ENCODE measurements around the gene CRYBG2.
"Not testable (repeated sequence)": the region's sequence is repeated elsewhere in the genome, so short reads cannot be mapped to it uniquely, and the experiment has no call there.

Gene CRYBG2

DNA sequence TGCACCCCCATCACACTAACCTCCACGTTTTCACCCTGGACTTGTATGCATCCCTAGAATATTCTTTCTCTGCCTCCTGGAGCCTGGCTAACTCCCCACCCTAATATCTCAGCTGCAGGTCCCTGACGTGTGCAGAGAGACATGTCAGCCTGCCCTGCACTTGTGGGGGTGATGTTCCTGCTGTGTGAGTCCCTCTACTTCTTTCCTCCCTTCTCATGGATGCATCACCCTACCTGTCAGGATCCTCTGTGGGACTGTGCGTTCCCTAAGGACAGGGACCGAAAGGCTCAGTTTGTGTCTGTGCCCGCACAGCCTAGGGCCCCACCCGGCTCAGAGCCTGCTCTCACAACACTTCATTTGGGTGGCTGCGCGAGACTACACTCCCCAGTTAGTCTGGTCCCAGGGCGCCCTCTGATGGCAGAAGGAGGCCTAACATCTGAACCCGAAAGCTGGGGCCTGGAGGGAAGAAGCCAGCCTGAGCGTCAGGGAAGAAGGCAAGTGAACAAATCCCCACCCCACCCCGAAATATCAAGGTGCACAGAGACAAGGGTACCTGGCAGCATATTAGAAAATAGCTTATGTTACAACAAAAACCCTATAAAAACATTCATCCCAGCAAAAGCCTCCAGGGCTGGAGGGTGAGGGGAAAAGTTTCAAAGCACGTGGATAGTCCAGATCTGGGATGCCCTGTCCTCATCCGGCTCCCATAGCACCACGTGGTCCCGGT is 32.5 kb downstream of the CRYBG2 start:
- Mint-ChIP-seq H3K27ac (peak overlapping the region; percentile 97), H3K4me3 (peak overlapping the region; percentile 77), H3K27me3 (no peaks in the 10 kb centered on the region), H3K9me3 (no peaks in the 10 kb centered on the region), H3K36me3 (peaks cover 68% of the 10 kb centered on the region), H3K4me1 (peaks cover 57% of the 10 kb centered on the region)
- ATAC-seq = peak; percentile 74

DNA sequence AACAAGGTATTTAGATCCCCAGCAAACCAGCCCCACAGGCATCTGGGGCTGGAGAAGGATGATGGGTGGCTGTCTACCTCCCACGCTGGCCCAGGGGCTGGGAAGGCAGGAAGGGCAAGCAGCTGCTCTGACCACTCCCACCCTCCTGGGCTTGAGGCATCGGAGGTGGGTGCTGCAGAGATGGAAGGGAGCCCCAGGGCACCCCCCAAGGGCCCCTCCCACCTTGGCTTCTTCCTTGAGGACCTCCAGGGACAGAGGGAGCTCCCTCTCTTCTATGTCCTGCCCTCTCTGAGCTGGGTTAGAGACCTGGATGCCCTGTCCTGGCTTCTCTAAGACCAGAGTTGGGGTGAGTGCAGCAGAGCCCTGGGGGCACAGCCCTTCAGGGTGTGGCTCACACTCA is 33.0 kb downstream of the CRYBG2 start:
- Mint-ChIP-seq H3K4me1 (peaks cover 63% of the 10 kb centered on the region), H3K4me3 (peak overlapping the region; percentile 98), H3K27me3 (no peaks in the 10 kb centered on the region), H3K36me3 (peaks cover 68% of the 10 kb centered on the region), H3K27ac (peak overlapping the region; percentile 97), H3K9me3 (no peaks in the 10 kb centered on the region)
- peak; percentile 6 for ATAC-seq

DNA sequence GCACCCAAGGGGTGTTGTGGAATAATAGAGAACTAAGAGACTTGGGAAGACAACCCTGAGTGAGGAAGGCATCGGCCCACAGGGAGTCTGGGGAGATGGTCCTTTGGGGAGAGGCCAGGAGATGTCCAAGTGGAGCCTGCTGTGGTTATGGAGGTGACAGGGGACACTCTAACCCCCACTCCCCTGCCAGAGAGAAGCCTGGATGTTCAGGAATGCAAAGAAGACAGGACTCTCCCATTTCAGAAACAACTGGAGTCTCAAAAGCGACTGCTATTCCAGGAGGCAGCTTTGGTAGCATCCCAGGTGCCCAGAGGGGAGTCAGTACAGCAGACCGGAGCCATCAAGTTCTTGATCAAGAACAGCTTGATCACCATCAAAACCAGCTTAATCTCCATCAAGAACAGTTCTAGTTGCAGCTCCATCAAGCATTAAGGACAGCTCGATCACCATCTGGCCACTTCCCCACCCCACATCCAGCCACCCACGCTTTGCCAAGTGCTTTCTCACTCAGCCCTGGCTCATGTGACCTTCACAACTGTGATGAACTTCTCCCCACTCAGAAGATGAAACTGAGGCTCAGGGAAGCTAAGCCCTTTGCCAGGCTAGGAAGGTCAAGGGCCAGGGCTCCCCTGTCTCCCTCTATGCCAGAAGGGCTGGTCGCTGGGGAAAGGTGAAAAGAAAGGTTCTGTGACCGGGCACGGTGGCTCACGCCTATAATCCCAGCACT is 35.4 kb downstream of the CRYBG2 start:
- ATAC-seq = peak; percentile 46
- Mint-ChIP-seq H3K36me3 (peaks cover 57% of the 10 kb centered on the region), H3K27me3 (no peaks in the 10 kb centered on the region), H3K4me1 (peaks cover 78% of the 10 kb centered on the region), H3K9me3 (peaks cover under 1% of the 10 kb centered on the region), H3K27ac (peak overlapping the region; percentile 97), H3K4me3 (peak overlapping the region; percentile 98)

DNA sequence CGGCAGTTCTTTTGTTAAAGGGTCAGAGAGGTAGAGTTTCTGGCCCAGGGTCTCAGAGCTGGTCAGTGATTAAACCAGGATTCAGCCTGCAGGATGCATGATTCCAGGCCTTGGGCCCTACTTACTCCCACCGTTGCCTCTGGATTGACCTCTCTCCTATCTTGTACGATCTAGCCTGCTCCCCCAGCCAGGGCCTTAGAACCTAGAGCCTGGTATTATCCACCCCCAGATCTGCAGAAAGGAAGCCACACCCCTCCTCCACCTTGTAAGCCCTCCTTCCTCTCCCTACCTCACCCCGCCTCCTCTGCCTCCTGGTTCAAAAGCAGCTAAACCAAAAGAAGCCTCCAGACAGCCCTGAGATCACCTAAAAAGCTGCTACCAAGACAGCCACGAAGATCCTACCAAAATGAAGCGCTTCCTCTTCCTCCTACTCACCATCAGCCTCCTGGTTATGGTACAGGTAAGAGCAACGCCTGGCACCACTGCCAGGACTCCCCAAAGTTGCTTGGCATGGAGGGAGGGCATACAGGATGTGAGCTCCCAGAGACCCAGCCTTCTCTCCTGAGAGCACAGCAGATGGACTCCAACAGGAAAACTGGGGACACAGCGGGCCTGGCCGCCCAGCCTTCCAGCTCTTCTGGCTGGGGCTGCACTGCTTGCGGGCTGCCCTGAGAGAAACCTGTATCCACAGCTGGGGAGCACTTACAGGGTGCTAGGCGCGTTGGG is 36.2 kb downstream of the CRYBG2 start, which contains the start of gene CD52:
CD52 (plus strand) TSS at position 347 of the 726 bp plus-strand sequence; CDS start at position 407, 60 bp downstream.
- ATAC-seq = peak; percentile 79
- H3K27ac Mint-ChIP-seq = peak within 1 kb of the TSS; percentile 97
- no peaks in the 10 kb centered on the region for H3K27me3 Mint-ChIP-seq
- peak within 1 kb of the TSS; percentile 98 for H3K4me3 Mint-ChIP-seq
- H3K9me3 Mint-ChIP-seq = peaks cover 3% of the 10 kb centered on the region
- peaks cover 77% of the 10 kb centered on the region for H3K4me1 Mint-ChIP-seq
- peaks cover 50% of the 10 kb centered on the region for H3K36me3 Mint-ChIP-seq

DNA sequence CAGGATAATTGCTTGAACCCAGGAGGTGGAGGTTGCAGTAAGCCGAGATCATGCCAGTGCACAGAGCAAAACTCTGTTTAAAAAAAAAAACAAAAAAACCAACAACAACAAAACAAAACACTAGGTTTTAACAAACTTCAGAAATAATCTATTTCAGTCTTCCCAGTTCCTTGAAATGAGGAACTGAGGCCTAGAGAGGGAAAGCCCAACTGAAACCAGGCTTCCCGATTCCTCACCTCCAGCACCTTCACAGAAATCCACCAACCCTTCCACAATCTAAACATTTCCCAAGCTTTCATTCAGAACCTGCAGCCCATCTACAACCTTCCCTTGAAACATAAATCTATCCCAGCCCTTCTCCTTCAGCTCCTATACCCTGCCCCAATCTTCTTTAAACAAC is 36.8 kb downstream of the CRYBG2 start:
- no peaks in the 10 kb centered on the region for H3K27me3 Mint-ChIP-seq
- H3K36me3 Mint-ChIP-seq = peaks cover 43% of the 10 kb centered on the region
- peak overlapping the region; percentile 98 for H3K4me3 Mint-ChIP-seq
- peaks cover 76% of the 10 kb centered on the region for H3K4me1 Mint-ChIP-seq
- H3K9me3 Mint-ChIP-seq = peaks cover 3% of the 10 kb centered on the region
- H3K27ac Mint-ChIP-seq = peak overlapping the region; percentile 97
- no peak for ATAC-seq

DNA sequence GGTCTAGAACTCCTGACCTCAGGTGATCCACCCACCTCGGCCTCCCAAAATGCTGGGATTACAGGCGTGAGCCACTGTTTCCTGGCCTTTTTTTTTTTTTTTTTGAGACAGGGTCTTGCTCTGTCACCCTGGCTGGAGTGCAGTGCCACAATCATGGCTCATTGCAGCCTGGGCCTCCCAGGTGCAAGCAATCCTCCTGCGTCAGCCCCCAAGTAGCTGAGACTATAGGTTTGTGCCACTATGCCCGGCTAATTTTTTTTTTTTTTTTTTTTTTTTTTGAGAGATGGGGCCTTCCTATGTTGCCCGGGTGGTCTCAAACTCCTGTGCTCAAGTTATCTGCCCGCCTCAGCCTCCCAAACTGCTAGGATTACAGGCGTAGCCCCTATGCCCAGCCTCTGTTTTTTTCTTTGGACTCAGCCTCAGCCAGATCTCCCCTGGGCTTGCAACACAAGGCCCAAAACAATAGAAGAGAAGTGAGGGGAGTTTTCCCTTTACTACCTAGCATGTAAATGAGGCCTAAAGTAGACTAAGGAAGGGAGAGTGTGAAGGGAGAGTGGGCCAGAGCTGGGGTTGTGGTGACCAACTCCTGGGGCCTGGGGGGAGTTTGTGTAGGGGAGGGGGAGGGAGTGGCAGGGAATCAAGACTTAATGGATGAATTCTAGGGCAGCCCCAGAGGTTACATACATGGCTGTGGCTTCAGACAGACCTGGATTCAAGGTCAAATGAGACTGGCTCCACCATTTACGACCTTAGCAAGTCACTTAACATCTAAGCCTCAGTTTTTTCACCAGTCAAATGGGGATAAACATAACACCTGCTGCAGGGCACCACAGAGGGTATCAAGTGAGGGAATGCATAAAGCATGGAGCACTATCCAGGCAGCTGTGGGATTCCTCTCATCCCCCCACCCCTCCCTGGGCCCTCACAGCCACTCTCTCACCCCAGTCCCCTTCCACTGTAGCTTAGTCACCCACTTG is 37.8 kb downstream of the CRYBG2 start:
- Mint-ChIP-seq H3K27ac (peak overlapping the region; percentile 97), H3K27me3 (no peaks in the 10 kb centered on the region), H3K4me3 (peak overlapping the region; percentile 98), H3K36me3 (peaks cover 35% of the 10 kb centered on the region), H3K9me3 (peaks cover 3% of the 10 kb centered on the region), H3K4me1 (peaks cover 76% of the 10 kb centered on the region)
- ATAC-seq = no peak

DNA sequence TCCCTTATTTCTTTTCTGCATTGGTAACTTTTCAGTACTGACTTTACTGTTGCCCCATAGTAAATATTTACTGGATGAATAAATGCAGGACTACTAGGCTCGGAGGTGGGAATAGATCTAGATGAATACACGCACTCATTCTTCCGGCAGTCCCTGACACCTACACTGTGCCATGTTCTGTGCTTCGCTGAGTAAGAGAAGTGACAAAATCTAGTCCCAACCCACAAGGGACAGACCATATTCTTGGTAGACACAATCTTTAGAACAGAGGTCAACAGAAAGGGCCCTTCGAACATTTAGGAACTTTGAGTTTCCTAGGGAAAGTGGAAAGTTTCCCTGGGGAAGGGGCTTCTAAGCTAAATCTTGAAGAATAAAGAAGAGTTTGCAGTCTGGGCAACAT is 39.4 kb downstream of the CRYBG2 start:
- Mint-ChIP-seq H3K4me1 (peaks cover 61% of the 10 kb centered on the region), H3K27me3 (no peaks in the 10 kb centered on the region), H3K27ac (peak overlapping the region; percentile 97), H3K36me3 (peaks cover 20% of the 10 kb centered on the region), H3K4me3 (peak overlapping the region; percentile 8), H3K9me3 (peaks cover 3% of the 10 kb centered on the region)
- no peak for ATAC-seq

DNA sequence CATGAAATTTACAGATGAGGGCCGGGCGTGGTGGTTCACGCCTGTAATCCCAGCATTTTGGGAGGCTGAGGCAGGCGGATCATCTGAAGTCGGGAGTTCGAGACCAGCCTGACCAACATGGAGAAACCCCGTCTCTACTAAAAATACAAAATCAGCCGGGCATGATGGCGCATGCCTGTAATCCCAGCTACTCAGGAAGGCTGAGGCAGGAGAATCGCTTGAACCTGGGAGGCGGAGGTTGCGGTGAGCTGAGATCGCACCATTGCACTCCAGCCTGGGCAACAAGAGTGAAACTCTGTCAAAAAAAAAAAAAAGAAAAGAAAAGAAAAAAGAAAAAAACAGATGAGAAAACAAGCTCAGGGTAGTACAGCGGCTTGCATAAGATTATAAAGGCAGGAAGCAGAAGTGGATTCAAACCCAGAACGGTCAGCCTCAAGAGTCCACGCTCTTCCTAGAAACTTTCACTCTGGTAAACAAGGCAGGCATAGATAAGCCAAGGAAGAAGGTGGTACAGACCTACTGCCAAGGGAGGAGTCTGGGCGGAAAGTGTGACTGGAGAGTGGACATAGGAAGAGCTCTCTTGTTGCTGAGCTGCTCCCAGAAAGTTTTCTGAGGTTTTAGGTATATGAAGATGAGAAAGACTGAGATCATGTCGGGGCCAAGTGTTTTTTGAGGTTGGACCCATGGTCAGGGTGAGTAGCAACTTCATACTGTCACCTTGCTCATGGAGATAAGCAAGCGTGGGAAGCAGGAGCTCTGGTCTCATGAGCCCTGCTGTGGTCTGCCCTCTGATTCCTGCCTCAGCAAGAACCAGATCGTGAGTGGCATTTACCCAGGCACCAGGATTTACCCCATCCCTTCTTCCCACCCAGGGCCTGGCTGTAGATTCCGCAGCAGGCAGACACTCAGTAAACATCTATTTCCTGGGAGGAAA is 45.7 kb downstream of the CRYBG2 start:
- peaks cover 42% of the 10 kb centered on the region for H3K4me1 Mint-ChIP-seq
- not testable (repeated sequence) for H3K9me3 Mint-ChIP-seq

DNA sequence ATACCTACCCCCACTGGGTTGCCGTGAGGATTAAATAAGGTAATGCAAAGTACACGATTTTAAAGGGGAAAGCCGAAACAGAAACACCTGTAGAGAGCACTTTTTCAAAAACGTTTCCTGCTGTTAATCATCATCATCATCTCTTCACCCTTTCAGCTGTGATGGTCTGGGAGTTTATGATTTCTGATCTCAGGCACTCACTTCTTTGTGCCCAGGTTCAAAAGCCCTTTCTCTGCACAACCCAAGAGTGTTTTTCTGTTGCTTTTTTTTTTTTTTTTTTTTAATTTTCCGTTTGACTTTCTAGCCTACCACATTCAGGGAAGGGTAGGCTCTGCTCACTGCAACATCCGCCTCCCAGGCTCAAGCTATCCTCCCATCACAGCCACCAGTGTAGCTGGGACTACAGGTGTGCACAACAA is 46.6 kb downstream of the CRYBG2 start:
- H3K4me3 Mint-ChIP-seq = peak overlapping the region; percentile 98
- no peaks in the 10 kb centered on the region for H3K9me3 Mint-ChIP-seq
- H3K27ac Mint-ChIP-seq = peak overlapping the region; percentile 84
- peaks cover 38% of the 10 kb centered on the region for H3K4me1 Mint-ChIP-seq
- no peak for ATAC-seq
- no peaks in the 10 kb centered on the region for H3K27me3 Mint-ChIP-seq
- H3K36me3 Mint-ChIP-seq = no peaks in the 10 kb centered on the region

More for the DNA sequence above, 45.7 kb downstream of the CRYBG2 start:
- H3K27ac Mint-ChIP-seq = peak overlapping the region; percentile 84
- ATAC-seq, H3K4me3 Mint-ChIP-seq, H3K36me3 Mint-ChIP-seq, H3K27me3 Mint-ChIP-seq: not testable (repeated sequence)

DNA sequence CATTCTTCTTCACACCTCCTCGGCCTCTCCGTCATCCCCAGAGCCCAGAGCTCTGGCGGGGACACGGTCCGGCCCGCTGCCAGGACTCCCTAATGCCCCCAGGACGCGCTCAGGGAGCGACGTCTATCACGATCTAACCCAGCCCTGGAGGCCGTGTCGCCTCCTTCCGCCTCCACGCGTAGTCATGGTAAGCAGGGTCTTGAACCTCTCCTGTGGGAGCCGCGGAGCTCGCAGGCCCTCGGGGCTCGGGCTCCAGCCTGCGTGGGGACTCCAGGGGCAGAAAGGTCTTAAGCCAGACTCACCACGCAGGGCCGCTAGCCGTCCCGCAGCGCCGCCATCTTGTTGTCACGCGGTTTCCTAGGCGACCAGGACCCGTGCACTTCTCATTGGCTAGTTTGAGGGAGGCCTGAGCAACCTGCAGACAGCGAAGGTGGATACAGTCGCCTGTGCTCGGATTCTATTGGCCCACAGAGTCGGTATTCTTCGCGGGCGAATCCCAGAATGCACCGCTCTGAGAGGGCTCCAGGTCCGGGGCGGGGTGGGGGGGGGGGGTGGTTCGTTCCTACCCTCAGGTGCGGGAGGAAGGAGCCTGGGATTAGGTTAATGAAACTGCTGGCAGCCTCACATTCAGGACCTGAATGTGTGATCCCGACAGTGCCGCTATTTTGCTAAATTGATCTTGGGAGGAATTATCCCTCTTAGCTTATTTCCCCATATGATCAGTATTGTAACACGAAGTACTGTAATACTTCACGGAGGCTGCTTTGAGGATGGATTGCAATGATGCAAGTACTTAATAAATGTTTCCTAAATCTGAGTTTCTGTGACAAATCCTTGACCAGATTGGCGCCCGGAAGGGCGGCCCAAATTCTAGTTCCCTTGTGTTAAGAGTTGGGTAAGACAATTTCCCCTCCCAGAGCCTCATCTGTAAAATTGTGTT is 47.4 kb downstream of the CRYBG2 start, which contains the start of gene UBXN11:
UBXN11 (minus strand) TSS at position 347 of the 940 bp plus-strand sequence. CDS start 3,753 bp downstream, outside the sequence.
- no peaks in the 10 kb centered on the region for H3K27me3 Mint-ChIP-seq
- peak within 1 kb of the TSS; percentile 98 for H3K4me3 Mint-ChIP-seq
- no peaks in the 10 kb centered on the region for H3K9me3 Mint-ChIP-seq
- no peaks in the 10 kb centered on the region for H3K36me3 Mint-ChIP-seq
- ATAC-seq = peak; percentile 100
- H3K27ac Mint-ChIP-seq = peak within 1 kb of the TSS; percentile 84
- peaks cover 30% of the 10 kb centered on the region for H3K4me1 Mint-ChIP-seq

DNA sequence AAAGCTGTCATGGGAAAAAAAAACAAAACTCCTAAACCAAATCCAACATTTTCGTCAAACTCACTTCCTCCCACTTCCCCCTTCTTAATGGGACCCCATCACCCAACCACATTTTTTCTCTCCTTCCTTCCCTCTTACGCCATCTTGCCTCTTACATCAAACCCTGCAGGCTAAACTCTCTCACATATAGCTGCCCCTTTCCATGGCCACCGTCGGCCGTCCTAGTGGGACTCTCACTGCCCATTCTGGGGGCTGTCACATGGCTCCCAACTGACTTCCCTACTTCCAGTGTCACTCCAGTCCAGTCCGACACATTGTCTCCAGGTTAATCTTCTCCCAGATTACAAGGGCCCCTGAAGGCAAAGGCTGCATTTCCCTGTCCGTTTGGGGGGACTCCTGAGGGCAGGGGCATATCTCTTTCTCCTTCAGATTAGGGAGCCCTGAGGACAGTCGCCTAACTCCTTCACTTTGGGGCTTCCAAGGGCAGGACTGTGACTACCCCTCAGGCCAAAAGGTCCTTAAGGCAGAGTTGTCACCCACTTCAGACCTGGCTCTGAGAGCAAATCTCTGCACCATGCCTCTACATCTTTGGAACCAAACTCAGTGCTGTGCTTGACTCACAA is 48.2 kb downstream of the CRYBG2 start:
- peak overlapping the region; percentile 84 for H3K27ac Mint-ChIP-seq
- H3K27me3 Mint-ChIP-seq = no peaks in the 10 kb centered on the region
- peaks cover 33% of the 10 kb centered on the region for H3K4me1 Mint-ChIP-seq
- ATAC-seq = no peak
- H3K4me3 Mint-ChIP-seq = peak overlapping the region; percentile 98
- H3K9me3 Mint-ChIP-seq = no peaks in the 10 kb centered on the region
- peaks cover 7% of the 10 kb centered on the region for H3K36me3 Mint-ChIP-seq

DNA sequence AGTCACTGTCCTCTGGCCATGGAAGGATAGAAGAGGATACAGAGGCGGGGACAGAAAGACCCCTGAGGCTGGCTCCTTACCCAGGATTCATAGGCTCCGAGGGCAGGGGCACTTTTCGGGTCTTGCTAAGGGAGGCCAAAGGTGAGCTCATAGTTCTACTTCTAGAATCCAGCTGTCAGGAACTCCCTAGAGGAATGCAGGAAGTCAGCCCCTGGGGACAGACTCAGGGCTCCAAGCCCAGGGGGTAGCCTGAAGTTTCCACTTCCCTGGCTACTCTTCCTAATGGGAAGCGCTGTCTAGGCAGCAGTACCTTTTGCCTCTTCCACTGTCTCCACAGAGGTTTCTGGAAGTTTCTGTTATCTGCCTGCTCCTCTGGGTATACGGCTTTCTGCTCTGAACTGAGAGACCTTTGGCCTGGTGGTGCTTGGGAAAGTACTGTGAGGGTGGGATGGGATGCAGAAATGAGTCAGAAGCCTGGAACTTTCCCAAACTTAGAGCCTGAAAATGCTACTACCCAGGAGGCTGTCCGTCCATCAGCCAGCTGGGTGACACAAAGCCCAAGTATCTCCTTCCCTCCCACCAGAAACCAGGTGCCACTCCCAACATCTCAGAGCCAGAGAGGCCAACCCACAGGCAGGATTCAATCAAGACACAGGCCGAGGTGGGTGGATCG is 51.1 kb downstream of the CRYBG2 start:
- H3K9me3 Mint-ChIP-seq = no peaks in the 10 kb centered on the region
- no peak for ATAC-seq
- H3K27me3 Mint-ChIP-seq = no peaks in the 10 kb centered on the region
- H3K27ac Mint-ChIP-seq = no peak overlapping the region
- H3K4me3 Mint-ChIP-seq = no peak overlapping the region
- H3K36me3 Mint-ChIP-seq = peaks cover 8% of the 10 kb centered on the region
- peaks cover 48% of the 10 kb centered on the region for H3K4me1 Mint-ChIP-seq

All from stimulated activated memory B cell treated with anti-CD40 and anti-IgM and Interleukin-4, amounts not matched to agents 10 μg/mL and 1 μg/mL and 100 μg/mL, for 72 hours (primary cell).